GM18858 (cell line): ENCODE measurements around the gene ARHGAP1.

Source experiments
- ATAC-seq: cut with Tn5 transposase; IDR thresholded peaks from one replicate; pipeline ENCODE4 v1.9.1; 2021; ENCODE audit not compliant: unreplicated experiment

ARHGAP1 gene

GRCh38 chr11:46695345-46696211 lies 4.8 kb downstream of the ARHGAP1 start:
- ATAC-seq = no peak

GRCh38 chr11:46694607-46695006 lies 5.8 kb downstream of the ARHGAP1 start:
- ATAC-seq = no peak

- ATAC-seq = no peak
Measured at GRCh38 chr11:46694072-46694471, 6.3 kb downstream of the ARHGAP1 start.

GRCh38 chr11:46693597-46694012 lies 6.8 kb downstream of the ARHGAP1 start:
- ATAC-seq = no peak

GRCh38 chr11:46692450-46692849 lies 8.0 kb downstream of the ARHGAP1 start:
- ATAC-seq = no peak

GRCh38 chr11:46690702-46691101 lies 9.7 kb downstream of the ARHGAP1 start:
- no peak for ATAC-seq

GRCh38 chr11:46686886-46687795 lies 13.3 kb downstream of the ARHGAP1 start:
- no peak for ATAC-seq

GRCh38 chr11:46684367-46684766 lies 16.1 kb downstream of the ARHGAP1 start:
- no peak for ATAC-seq

GRCh38 chr11:46682773-46683752 lies 17.4 kb downstream of the ARHGAP1 start:
- no peak for ATAC-seq

- ATAC-seq = no peak
Measured at GRCh38 chr11:46681814-46682213, 18.6 kb downstream of the ARHGAP1 start.

GRCh38 chr11:46680815-46681214 lies 19.6 kb downstream of the ARHGAP1 start:
- ATAC-seq = no peak

GRCh38 chr11:46680164-46680760 lies 20.2 kb downstream of the ARHGAP1 start:
- no peak for ATAC-seq

- ATAC-seq = no peak
Measured at GRCh38 chr11:46679241-46680163, 20.9 kb downstream of the ARHGAP1 start.

GRCh38 chr11:46678741-46679130 lies 21.7 kb downstream of the ARHGAP1 start:
- no peak for ATAC-seq

- ATAC-seq = no peak
Measured at GRCh38 chr11:46677991-46678740, 22.3 kb downstream of the ARHGAP1 start.

- no peak for ATAC-seq
Measured at GRCh38 chr11:46677169-46677568, 23.2 kb downstream of the ARHGAP1 start.

GRCh38 chr11:46676436-46677158 lies 23.8 kb downstream of the ARHGAP1 start:
- ATAC-seq = no peak

GRCh38 chr11:46675949-46676348 lies 24.5 kb downstream of the ARHGAP1 start:
- ATAC-seq = no peak
